ENCODE measurements around the gene PRSS23. TPM values are rescaled to one million over a fixed set of nuclear protein-coding genes. Genes with fewer than 3 reads are reported as not detected.

Gene PRSS23
- total RNA-seq, 1 experiment from 2014 or later: 3.8 TPM

DNA sequence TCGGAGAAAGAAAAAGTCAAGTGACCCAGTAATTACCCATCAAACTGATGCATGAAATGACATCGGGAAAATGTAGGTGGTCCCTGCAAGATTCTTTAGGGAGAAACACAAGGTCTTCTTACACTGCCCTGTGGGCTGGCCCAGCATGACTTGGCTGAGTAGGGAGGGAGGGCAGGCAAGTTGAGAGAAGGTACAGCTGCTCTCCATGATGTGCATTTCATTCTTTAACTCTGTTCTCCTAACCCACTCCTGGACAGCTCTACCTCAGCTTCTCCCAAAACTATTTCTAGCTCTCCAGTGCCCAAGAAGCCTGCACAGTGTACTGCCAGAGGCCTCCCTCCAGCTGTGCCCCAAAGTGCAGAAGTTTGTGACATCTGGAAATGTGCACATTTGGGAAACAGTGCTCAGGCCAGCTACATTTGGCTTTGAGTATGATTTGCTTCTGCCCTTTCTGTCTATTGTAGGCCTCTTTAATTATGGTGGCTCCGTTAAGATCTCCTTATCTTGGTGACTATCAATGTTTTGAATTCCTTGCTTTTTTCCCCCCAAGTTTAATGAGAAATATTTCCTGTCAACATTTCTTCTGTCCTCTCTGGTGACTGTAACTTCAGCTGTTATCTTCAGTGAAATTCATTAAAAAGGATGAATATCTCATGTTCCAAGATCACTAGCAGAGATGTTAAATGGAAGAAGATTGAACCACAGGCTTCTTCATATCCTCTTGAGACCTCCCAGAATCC, 26.7 kb upstream of the PRSS23 start:
- Histone ChIP-seq H3K4me3 (replicated peaks in 1 of 2; ENCODE audit: low read depth in 1 of 2, low read length in 2 of 2) (no peak overlapping the region), H4K20me1 (ENCODE audit: insufficient read depth) (no peaks in the 10 kb centered on the region), H3K27ac (ENCODE audit: low read depth, low read length) (no peak overlapping the region), H3K79me2 (ENCODE audit: insufficient read depth, low read length) (no peaks in the 10 kb centered on the region), H3K36me3 (ENCODE audit: control insufficient read depth in 1 of 2, insufficient read depth in 2 of 2, low read length in 2 of 2) (no peaks in the 10 kb centered on the region), H2AFZ (ENCODE audit: low read depth, low read length, poor library complexity, severe bottlenecking) (no peak overlapping the region), H3K9ac (ENCODE audit: low read length) (no peak overlapping the region), H3K27me3 (ENCODE audit: insufficient read depth, low read length) (no peaks in the 10 kb centered on the region), H3K9me2 (ENCODE audit: insufficient read depth) (no peaks in the 10 kb centered on the region), H3K4me2 (ENCODE audit: low read length) (no peak overlapping the region), H3K9me3 (ENCODE audit: control insufficient read depth in 1 of 2, insufficient read depth in 1 of 2, low read depth in 1 of 2, low read length in 2 of 2) (no peaks in the 10 kb centered on the region), H3K4me1 (ENCODE audit: control insufficient read depth in 1 of 2, insufficient read depth in 2 of 2, low read length in 2 of 2) (no peaks in the 10 kb centered on the region)
- DNase-seq (ENCODE audit: low read depth, low spot score): no peak
- POLR2A ChIA-PET: no interaction called here
- CTCF ChIA-PET: no interaction called here
- no peak for TF ChIP-seq TCF7L2 (IDR thresholded peaks at IDR 0.05; ENCODE audit: borderline replicate concordance, extremely low read depth, insufficient read depth, insufficient read length)
- no peak for TF ChIP-seq YY1 (IDR thresholded peaks at IDR 0.05; ENCODE audit: extremely low read depth, insufficient replicate concordance, low read depth, low read length)
- TF ChIP-seq EZH2 (IDR thresholded peaks at IDR 0.05): no peak
- no peak for TF ChIP-seq ZFX (IDR thresholded peaks at IDR 0.05)
- no peak for TF ChIP-seq ELF1 (IDR thresholded peaks at IDR 0.05; ENCODE audit: borderline replicate concordance, low read depth)
- no peak for TF ChIP-seq SP1 (IDR thresholded peaks at IDR 0.05; ENCODE audit: low read depth)
- TF ChIP-seq SRF (IDR thresholded peaks at IDR 0.05; ENCODE audit: low read depth): no peak
- TF ChIP-seq ZNF274 (IDR thresholded peaks at IDR 0.05; ENCODE audit: low read depth, low read length): no peak
- RAD21 ChIA-PET (ENCODE audit: low non-redundant PET in 1 of 2, low total read pairs in 2 of 2, uncharacterized antibody in 2 of 2, unreplicated experiment in 2 of 2): no interaction called here
- no TSS peak for BruUV-seq (replicated peaks)
- ATAC-seq: no peak
- intact Hi-C loops (cut with micrococcal nuclease): no loop called here

DNA sequence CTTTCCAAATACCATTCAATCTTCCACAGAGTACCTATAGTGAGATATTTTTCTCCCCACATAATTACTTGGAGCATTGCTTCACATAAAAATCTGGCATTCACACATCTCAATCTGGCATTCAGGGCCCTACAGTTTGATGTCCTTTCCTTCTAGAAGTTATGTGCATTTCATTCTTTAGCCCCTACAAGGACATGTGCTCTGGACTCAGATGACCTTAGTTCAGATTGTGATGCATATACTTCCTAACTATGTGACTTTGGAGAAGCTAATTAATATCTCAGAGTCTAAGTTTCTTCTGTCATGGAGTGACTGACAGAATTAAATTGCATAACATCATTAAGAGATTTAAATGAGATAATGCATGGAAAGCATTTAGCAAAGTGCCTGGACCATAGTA, 25.9 kb upstream of the PRSS23 start:
- Histone ChIP-seq H3K27me3 (ENCODE audit: insufficient read depth, low read length) (no peaks in the 10 kb centered on the region), H3K27ac (ENCODE audit: low read depth, low read length) (no peak overlapping the region), H3K4me2 (ENCODE audit: low read length) (no peak overlapping the region), H3K36me3 (ENCODE audit: control insufficient read depth in 1 of 2, insufficient read depth in 2 of 2, low read length in 2 of 2) (no peaks in the 10 kb centered on the region), H3K4me3 (replicated peaks in 1 of 2; ENCODE audit: low read depth in 1 of 2, low read length in 2 of 2) (no peak overlapping the region), H3K79me2 (ENCODE audit: insufficient read depth, low read length) (no peaks in the 10 kb centered on the region), H3K9me3 (ENCODE audit: control insufficient read depth in 1 of 2, insufficient read depth in 1 of 2, low read depth in 1 of 2, low read length in 2 of 2) (no peaks in the 10 kb centered on the region), H3K9ac (ENCODE audit: low read length) (no peak overlapping the region), H2AFZ (ENCODE audit: low read depth, low read length, poor library complexity, severe bottlenecking) (no peak overlapping the region), H3K9me2 (ENCODE audit: insufficient read depth) (no peaks in the 10 kb centered on the region), H3K4me1 (ENCODE audit: control insufficient read depth in 1 of 2, insufficient read depth in 2 of 2, low read length in 2 of 2) (no peaks in the 10 kb centered on the region), H4K20me1 (ENCODE audit: insufficient read depth) (no peaks in the 10 kb centered on the region)
- ChIA-PET CTCF (no interaction called here), POLR2A (no interaction called here), RAD21 (ENCODE audit: low non-redundant PET in 1 of 2, low total read pairs in 2 of 2, uncharacterized antibody in 2 of 2, unreplicated experiment in 2 of 2) (no interaction called here)
- no TSS peak for BruUV-seq (replicated peaks)
- no peak for TF ChIP-seq RAD21 (IDR thresholded peaks at IDR 0.05; ENCODE audit: low read depth)
- no peak for TF ChIP-seq SRF (IDR thresholded peaks at IDR 0.05; ENCODE audit: low read depth)
- TF ChIP-seq YY1 (IDR thresholded peaks at IDR 0.05; ENCODE audit: extremely low read depth, insufficient replicate concordance, low read depth, low read length): no peak
- TF ChIP-seq ZNF274 (IDR thresholded peaks at IDR 0.05; ENCODE audit: low read depth, low read length): no peak
- TF ChIP-seq, protein P1, sequence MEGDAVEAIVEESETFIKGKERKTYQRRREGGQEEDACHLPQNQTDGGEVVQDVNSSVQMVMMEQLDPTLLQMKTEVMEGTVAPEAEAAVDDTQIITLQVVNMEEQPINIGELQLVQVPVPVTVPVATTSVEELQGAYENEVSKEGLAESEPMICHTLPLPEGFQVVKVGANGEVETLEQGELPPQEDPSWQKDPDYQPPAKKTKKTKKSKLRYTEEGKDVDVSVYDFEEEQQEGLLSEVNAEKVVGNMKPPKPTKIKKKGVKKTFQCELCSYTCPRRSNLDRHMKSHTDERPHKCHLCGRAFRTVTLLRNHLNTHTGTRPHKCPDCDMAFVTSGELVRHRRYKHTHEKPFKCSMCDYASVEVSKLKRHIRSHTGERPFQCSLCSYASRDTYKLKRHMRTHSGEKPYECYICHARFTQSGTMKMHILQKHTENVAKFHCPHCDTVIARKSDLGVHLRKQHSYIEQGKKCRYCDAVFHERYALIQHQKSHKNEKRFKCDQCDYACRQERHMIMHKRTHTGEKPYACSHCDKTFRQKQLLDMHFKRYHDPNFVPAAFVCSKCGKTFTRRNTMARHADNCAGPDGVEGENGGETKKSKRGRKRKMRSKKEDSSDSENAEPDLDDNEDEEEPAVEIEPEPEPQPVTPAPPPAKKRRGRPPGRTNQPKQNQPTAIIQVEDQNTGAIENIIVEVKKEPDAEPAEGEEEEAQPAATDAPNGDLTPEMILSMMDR (IDR thresholded peaks at IDR 0.05 in 2 of 3, conservative IDR thresholded peaks at IDR 0.05 in 1 of 3; ENCODE audit: borderline replicate concordance in 1 of 3, insufficient read depth in 1 of 3, low read depth in 2 of 3, low read length in 2 of 3): no peak
- no peak for TF ChIP-seq POLR2A (IDR thresholded peaks at IDR 0.05; ENCODE audit: borderline replicate concordance, extremely low read depth, insufficient read depth, insufficient read length)
- TF ChIP-seq, protein P2, sequence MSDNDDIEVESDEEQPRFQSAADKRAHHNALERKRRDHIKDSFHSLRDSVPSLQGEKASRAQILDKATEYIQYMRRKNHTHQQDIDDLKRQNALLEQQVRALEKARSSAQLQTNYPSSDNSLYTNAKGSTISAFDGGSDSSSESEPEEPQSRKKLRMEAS (IDR thresholded peaks at IDR 0.05): no peak
- no peak for DNase-seq (ENCODE audit: low read depth, low spot score)
- ATAC-seq: no peak
- intact Hi-C loops (cut with micrococcal nuclease): no loop called here
